Hepatocyte (in vitro differentiated cells): ENCODE results near the gene METTL24.

Experiments
- EZH2 ChIP-seq: fragments of 200-600 bp; sonication (generic); IDR thresholded peaks from 2 replicates; pipeline ENCODE4 v1.6.1; 2016; ENCODE audit warnings: antibody characterized with exemption, mild to moderate bottlenecking, borderline replicate concordance
- EZH2phosphoT487 ChIP-seq: fragments of 200-600 bp; sonication (generic); IDR thresholded peaks from one replicate; pipeline ENCODE4 v1.6.1; 2018; ENCODE audit warnings: antibody characterized with exemption, mild to moderate bottlenecking, low read depth, moderate library complexity; ENCODE audit not compliant: unreplicated experiment, severe bottlenecking
- TF ChIP-seq, protein P1 (sequence below): fragments of 200-600 bp; sonication (generic); IDR thresholded peaks from 2 replicates; pipeline ENCODE4 v1.5.1; 2016; ENCODE audit warnings: antibody characterized with exemption, mild to moderate bottlenecking; ENCODE audit not compliant: poor library complexity

DNA sequence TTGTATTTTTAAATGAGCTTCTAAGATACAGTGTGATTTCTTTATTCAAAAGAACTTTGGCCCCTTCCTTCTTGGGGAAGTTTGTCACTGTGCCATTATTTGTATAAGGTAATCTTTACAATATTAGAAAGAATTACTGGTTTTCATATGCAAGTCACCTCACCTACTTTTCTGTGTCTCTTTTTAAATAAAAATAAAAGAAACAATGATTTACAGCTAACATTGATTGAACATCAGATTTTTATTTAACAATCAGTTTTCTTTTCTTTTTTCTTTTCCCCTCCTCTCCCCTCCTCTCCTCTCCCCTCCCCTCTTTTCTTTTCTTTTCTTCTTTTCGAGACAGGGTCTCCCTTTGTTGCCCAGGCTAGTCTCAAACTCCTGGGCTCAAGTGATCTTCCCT, 131.9 kb downstream of the METTL24 start:
- TF ChIP-seq EZH2 (no peak), EZH2phosphoT487 (no peak)
- TF ChIP-seq, protein P1, sequence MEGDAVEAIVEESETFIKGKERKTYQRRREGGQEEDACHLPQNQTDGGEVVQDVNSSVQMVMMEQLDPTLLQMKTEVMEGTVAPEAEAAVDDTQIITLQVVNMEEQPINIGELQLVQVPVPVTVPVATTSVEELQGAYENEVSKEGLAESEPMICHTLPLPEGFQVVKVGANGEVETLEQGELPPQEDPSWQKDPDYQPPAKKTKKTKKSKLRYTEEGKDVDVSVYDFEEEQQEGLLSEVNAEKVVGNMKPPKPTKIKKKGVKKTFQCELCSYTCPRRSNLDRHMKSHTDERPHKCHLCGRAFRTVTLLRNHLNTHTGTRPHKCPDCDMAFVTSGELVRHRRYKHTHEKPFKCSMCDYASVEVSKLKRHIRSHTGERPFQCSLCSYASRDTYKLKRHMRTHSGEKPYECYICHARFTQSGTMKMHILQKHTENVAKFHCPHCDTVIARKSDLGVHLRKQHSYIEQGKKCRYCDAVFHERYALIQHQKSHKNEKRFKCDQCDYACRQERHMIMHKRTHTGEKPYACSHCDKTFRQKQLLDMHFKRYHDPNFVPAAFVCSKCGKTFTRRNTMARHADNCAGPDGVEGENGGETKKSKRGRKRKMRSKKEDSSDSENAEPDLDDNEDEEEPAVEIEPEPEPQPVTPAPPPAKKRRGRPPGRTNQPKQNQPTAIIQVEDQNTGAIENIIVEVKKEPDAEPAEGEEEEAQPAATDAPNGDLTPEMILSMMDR = no peak
